ENCODE measurements around the gene RRN3. TPM values are rescaled to one million over a fixed set of nuclear protein-coding genes. Genes with fewer than 3 reads are reported as not detected.
"Not testable (repeated sequence)": the region's sequence is repeated elsewhere in the genome, so short reads cannot be mapped to it uniquely, and the experiment has no call there.

RRN3 gene
- total RNA-seq, 6 experiments from 2014 or later = 27.8 to 36.3 (median 31.3) TPM

GRCh38 chr16:15132719-15133428 is 38.8 kb upstream of the RRN3 start:
- H3K9me3 Mint-ChIP-seq; H3K4me3 Mint-ChIP-seq; H3K36me3 Mint-ChIP-seq (ENCODE audit: low read depth); DNase-seq; H3K27me3 Mint-ChIP-seq (ENCODE audit: insufficient read depth); H3K27ac Mint-ChIP-seq; H3K4me1 Mint-ChIP-seq (ENCODE audit: low read depth): not testable (repeated sequence)

GRCh38 chr16:15130943-15131700 is 37.0 kb upstream of the RRN3 start:
- not testable (repeated sequence) for H3K27ac Mint-ChIP-seq; H3K4me1 Mint-ChIP-seq (ENCODE audit: low read depth); H3K36me3 Mint-ChIP-seq (ENCODE audit: low read depth); H3K4me3 Mint-ChIP-seq; H3K27me3 Mint-ChIP-seq (ENCODE audit: insufficient read depth); H3K9me3 Mint-ChIP-seq; DNase-seq

- not testable (repeated sequence) for DNase-seq; H3K27ac Mint-ChIP-seq; H3K27me3 Mint-ChIP-seq (ENCODE audit: insufficient read depth); H3K4me1 Mint-ChIP-seq (ENCODE audit: low read depth); H3K36me3 Mint-ChIP-seq (ENCODE audit: low read depth); H3K9me3 Mint-ChIP-seq; H3K4me3 Mint-ChIP-seq
Observed at GRCh38 chr16:15130256-15130932, 36.3 kb upstream of the RRN3 start.

GRCh38 chr16:15127641-15128425 is 33.8 kb upstream of the RRN3 start:
- DNase-seq; H3K27ac Mint-ChIP-seq; H3K27me3 Mint-ChIP-seq (ENCODE audit: insufficient read depth); H3K9me3 Mint-ChIP-seq; H3K36me3 Mint-ChIP-seq (ENCODE audit: low read depth); H3K4me1 Mint-ChIP-seq (ENCODE audit: low read depth); H3K4me3 Mint-ChIP-seq: not testable (repeated sequence)

- not testable (repeated sequence) for H3K9me3 Mint-ChIP-seq; H3K27me3 Mint-ChIP-seq (ENCODE audit: insufficient read depth); H3K36me3 Mint-ChIP-seq (ENCODE audit: low read depth); H3K4me1 Mint-ChIP-seq (ENCODE audit: low read depth); H3K27ac Mint-ChIP-seq; H3K4me3 Mint-ChIP-seq; DNase-seq
Observed at GRCh38 chr16:15100372-15100987, 6.4 kb upstream of the RRN3 start.

GRCh38 chr16:15099366-15099909 is 5.4 kb upstream of the RRN3 start:
- not testable (repeated sequence) for H3K27ac Mint-ChIP-seq; H3K36me3 Mint-ChIP-seq (ENCODE audit: low read depth); H3K9me3 Mint-ChIP-seq; DNase-seq; H3K4me3 Mint-ChIP-seq; H3K4me1 Mint-ChIP-seq (ENCODE audit: low read depth); H3K27me3 Mint-ChIP-seq (ENCODE audit: insufficient read depth)

- peaks cover 18% of the 10 kb centered on the region for H3K4me1 Mint-ChIP-seq (ENCODE audit: low read depth)
- DNase-seq; H3K4me3 Mint-ChIP-seq; H3K9me3 Mint-ChIP-seq; H3K27me3 Mint-ChIP-seq (ENCODE audit: insufficient read depth); H3K27ac Mint-ChIP-seq: not testable (repeated sequence)
- peaks cover 15% of the 10 kb centered on the region for H3K36me3 Mint-ChIP-seq (ENCODE audit: low read depth)
Observed at GRCh38 chr16:15096583-15096972, 2.5 kb upstream of the RRN3 start.

- peaks cover 18% of the 10 kb centered on the region for H3K4me1 Mint-ChIP-seq (ENCODE audit: low read depth)
- peaks cover 15% of the 10 kb centered on the region for H3K36me3 Mint-ChIP-seq (ENCODE audit: low read depth)
- H3K27ac Mint-ChIP-seq = peak overlapping the region; percentile 100
- H3K27me3 Mint-ChIP-seq (ENCODE audit: insufficient read depth); H3K9me3 Mint-ChIP-seq; DNase-seq: not testable (repeated sequence)
- H3K4me3 Mint-ChIP-seq = peak overlapping the region; percentile 100
Observed at GRCh38 chr16:15093571-15093954, 509 bp downstream of the RRN3 start.

GRCh38 chr16:15090663-15091269 is 3.3 kb downstream of the RRN3 start:
- not testable (repeated sequence) for H3K9me3 Mint-ChIP-seq; H3K4me3 Mint-ChIP-seq; H3K27ac Mint-ChIP-seq; DNase-seq; H3K27me3 Mint-ChIP-seq (ENCODE audit: insufficient read depth)
- peaks cover 18% of the 10 kb centered on the region for H3K4me1 Mint-ChIP-seq (ENCODE audit: low read depth)
- H3K36me3 Mint-ChIP-seq (ENCODE audit: low read depth) = peaks cover 15% of the 10 kb centered on the region
- peak; percentile 35; the same call in 1 of the 2 replicates for TF ChIP-seq CTCF (IDR thresholded peaks at IDR 0.05)

- H3K4me1 Mint-ChIP-seq (ENCODE audit: low read depth); H3K4me3 Mint-ChIP-seq; H3K9me3 Mint-ChIP-seq; DNase-seq; H3K27ac Mint-ChIP-seq; H3K27me3 Mint-ChIP-seq (ENCODE audit: insufficient read depth): not testable (repeated sequence)
- peaks cover 13% of the 10 kb centered on the region for H3K36me3 Mint-ChIP-seq (ENCODE audit: low read depth)
Observed at GRCh38 chr16:15082788-15083187, 11.3 kb downstream of the RRN3 start.

GRCh38 chr16:15080883-15081282 is 13.2 kb downstream of the RRN3 start:
- DNase-seq; H3K4me1 Mint-ChIP-seq (ENCODE audit: low read depth); H3K4me3 Mint-ChIP-seq; H3K9me3 Mint-ChIP-seq; H3K27ac Mint-ChIP-seq; H3K27me3 Mint-ChIP-seq (ENCODE audit: insufficient read depth): not testable (repeated sequence)
- peaks cover 20% of the 10 kb centered on the region for H3K36me3 Mint-ChIP-seq (ENCODE audit: low read depth)
